HCT116 (cell line): Measurements from ENCODE around the gene EMP2. TPM values are rescaled to one million over a fixed set of nuclear protein-coding genes. Genes with fewer than 3 reads are reported as not detected.

Experiments
- ATAC-seq: fragments of 200-7000 bp; cut with Tn5 transposase; 2 replicates; pipeline ENCODE4 v1.9.1; 2020; ENCODE audit warnings: mild to moderate bottlenecking, moderate library complexity
- BruUV-seq: library from RNA; stranded (reverse); fragments of 400-500 nt; replicated peaks from 2 replicates; lab custom pipeline; 2021; lab: Mats Ljungman, UMichigan
- CTCF ChIA-PET: fragments of 300-600 bp; sonication (Branson Sonifier 250); formaldehyde crosslinking; loops from one replicate; lab custom pipeline; 2021; ENCODE audit warnings: antibody characterized with exemption; lab: Charles Lee
- POLR2A ChIA-PET: fragments of 300-600, 350-600 bp; sonication (Branson Sonifier 250); formaldehyde crosslinking; loops from one replicate; lab custom pipeline; 2021; ENCODE audit warnings: antibody characterized with exemption; lab: Charles Lee
- RAD21 ChIA-PET, 2 experiments: fragments of 300-600 bp; sonication (Branson Sonifier 250); formaldehyde crosslinking; loops; one replicate each; lab custom pipeline; 2023; ENCODE audit warnings: low total read pairs in 2 of 2; ENCODE audit not compliant: uncharacterized antibody in 2 of 2, unreplicated experiment in 2 of 2, low non-redundant PET in 1 of 2; lab: Charles Lee
- DNase-seq: peaks from one replicate; pipeline ENCODE4 v3.0.0-alpha.2; 2010; ENCODE audit warnings: low read depth, low spot score
- H2AFZ ChIP-seq: fragments of 200-600 bp; shearing (Covaris generic), sonication (generic); 2 replicates; pipeline ENCODE4 v1.6.1; 2017; ENCODE audit warnings: low read depth, mixed run types, mixed read lengths, antibody characterized with exemption, low read length; ENCODE audit not compliant: poor library complexity, severe bottlenecking
- H3K27ac ChIP-seq: 2 replicates; pipeline ENCODE4 v1.5.1; 2012; ENCODE audit warnings: low read depth, low read length
- H3K27me3 ChIP-seq: fragments of 200-600 bp; sonication (generic); 2 replicates; pipeline ENCODE4 v1.6.1; 2016; ENCODE audit warnings: mixed run types, low read length, mixed read lengths; ENCODE audit not compliant: insufficient read depth
- H3K36me3 ChIP-seq, 2 experiments: fragments of 200-500 bp in 1 of 2; fragments of 200-600 bp in 1 of 2; sonication (Bioruptor generic) in 1 of 2; sonication (generic) in 1 of 2; 2 replicates each; pipeline versions ENCODE4 v1.5.1 to v1.6.1; 2014 to 2016; ENCODE audit warnings: low read length in 2 of 2, inconsistent platforms in 1 of 2, mixed read lengths in 1 of 2, mixed run types in 1 of 2; ENCODE audit not compliant: insufficient read depth in 2 of 2, control insufficient read depth in 1 of 2
- H3K4me1 ChIP-seq, 2 experiments: fragments of 200-600 bp in 1 of 2; sonication (generic) in 1 of 2; 2 replicates each; pipeline versions ENCODE4 v1.5.1 to v1.6.1; 2012 to 2017; ENCODE audit warnings: low read length in 2 of 2, inconsistent platforms in 1 of 2, mild to moderate bottlenecking in 1 of 2, mixed read lengths in 1 of 2, mixed run types in 1 of 2, moderate library complexity in 1 of 2; ENCODE audit not compliant: insufficient read depth in 2 of 2, control insufficient read depth in 1 of 2
- H3K4me2 ChIP-seq: fragments of 200-600 bp; sonication (generic); 2 replicates; pipeline ENCODE4 v1.6.1; 2017; ENCODE audit warnings: mixed run types, low read length, mixed read lengths
- H3K4me3 ChIP-seq, 2 experiments: fragments of 200-600 bp in 1 of 2; sonication (generic) in 1 of 2; replicated peaks in 1 of 2; 2 replicates each; pipeline ENCODE4 v1.5.1; 2011 to 2016; ENCODE audit warnings: low read length in 2 of 2, control low read depth in 1 of 2, low read depth in 1 of 2, mild to moderate bottlenecking in 1 of 2, mixed read lengths in 1 of 2, mixed run types in 1 of 2
- H3K79me2 ChIP-seq: fragments of 200-600 bp; sonication (generic); 2 replicates; pipeline ENCODE4 v1.6.1; 2017; ENCODE audit warnings: mild to moderate bottlenecking, mixed run types, low read length, moderate library complexity, mixed read lengths; ENCODE audit not compliant: insufficient read depth
- H3K9ac ChIP-seq: fragments of 200-600 bp; sonication (generic); 2 replicates; pipeline ENCODE4 v1.6.1; 2016; ENCODE audit warnings: low read length, mixed read lengths
- H3K9me2 ChIP-seq: fragments of 200-600 bp; sonication (generic), shearing (Covaris generic); 2 replicates; pipeline ENCODE4 v1.6.1; 2017; ENCODE audit warnings: mixed run types, mild to moderate bottlenecking, moderate library complexity; ENCODE audit not compliant: insufficient read depth
- H3K9me3 ChIP-seq, 2 experiments: fragments of 200-500 bp in 1 of 2; fragments of 200-600 bp in 1 of 2; sonication (Bioruptor generic) in 1 of 2; sonication (generic) in 1 of 2; 2 replicates each; pipeline ENCODE4 v1.6.1; 2014 to 2017; ENCODE audit warnings: low read length in 2 of 2, mixed read lengths in 2 of 2, inconsistent platforms in 1 of 2, low read depth in 1 of 2, mild to moderate bottlenecking in 1 of 2, mixed run types in 1 of 2, moderate library complexity in 1 of 2; ENCODE audit not compliant: control insufficient read depth in 1 of 2, insufficient read depth in 1 of 2
- H4K20me1 ChIP-seq: fragments of 200-600 bp; sonication (generic), shearing (Covaris generic); 2 replicates; pipeline ENCODE4 v1.6.1; 2017; ENCODE audit warnings: mixed run types, mild to moderate bottlenecking, moderate library complexity; ENCODE audit not compliant: insufficient read depth
- ATF3 ChIP-seq: IDR thresholded peaks from 2 replicates; pipeline ENCODE4 v1.6.1; 2012
- CBX3 ChIP-seq: IDR thresholded peaks from 2 replicates; pipeline ENCODE4 v1.6.1; 2012; ENCODE audit warnings: low read depth
- CEBPB ChIP-seq: IDR thresholded peaks from 2 replicates; pipeline ENCODE4 v1.6.1; 2012; ENCODE audit warnings: low read depth
- EZH2 ChIP-seq: fragments of 200-600 bp; sonication (generic); IDR thresholded peaks from 2 replicates; pipeline ENCODE4 v1.6.1; 2017; ENCODE audit warnings: antibody characterized with exemption, mixed run types
- EZH2phosphoT487 ChIP-seq: fragments of 200-600 bp; IDR thresholded peaks from 2 replicates; pipeline ENCODE4 v1.6.1; 2018; ENCODE audit warnings: antibody characterized with exemption, borderline replicate concordance
- FOSL1 ChIP-seq: IDR thresholded peaks from 2 replicates; pipeline ENCODE4 v1.6.1; 2012; ENCODE audit warnings: low read depth
- JUND ChIP-seq: IDR thresholded peaks from 2 replicates; pipeline ENCODE4 v1.6.1; 2012
- MAX ChIP-seq: IDR thresholded peaks from 2 replicates; pipeline ENCODE4 v1.6.1; 2012
- POLR2AphosphoS5 ChIP-seq: IDR thresholded peaks from 2 replicates; pipeline ENCODE4 v1.6.1; 2011; ENCODE audit warnings: mild to moderate bottlenecking, low read depth, low read length, moderate library complexity
- RAD21 ChIP-seq: IDR thresholded peaks from 2 replicates; pipeline ENCODE4 v1.6.1; 2012; ENCODE audit warnings: low read depth, mild to moderate bottlenecking
- SIN3A ChIP-seq: IDR thresholded peaks from 2 replicates; pipeline ENCODE4 v1.6.1; 2012; ENCODE audit warnings: low read depth
- TCF7L2 ChIP-seq: IDR thresholded peaks from 2 replicates; pipeline ENCODE4 v1.7.0; 2011; ENCODE audit warnings: borderline replicate concordance, inconsistent platforms; ENCODE audit not compliant: insufficient read depth, insufficient read length; ENCODE audit errors: extremely low read depth
- YY1 ChIP-seq: IDR thresholded peaks from 2 replicates; pipeline ENCODE4 v1.6.1; 2011; ENCODE audit warnings: low read length, low read depth, moderate library complexity, mild to moderate bottlenecking; ENCODE audit not compliant: insufficient replicate concordance; ENCODE audit errors: extremely low read depth
- ZBTB33 ChIP-seq: IDR thresholded peaks from 2 replicates; pipeline ENCODE4 v1.6.1; 2011; ENCODE audit warnings: mild to moderate bottlenecking, low read length, moderate library complexity; ENCODE audit not compliant: insufficient replicate concordance; ENCODE audit errors: extremely low read depth
- ZFX ChIP-seq: fragments of 450-650 bp; IDR thresholded peaks from 2 replicates; pipeline ENCODE4 v1.6.1; 2017
- ZNF274 ChIP-seq: fragments of 200-500 bp; sonication (Bioruptor generic); IDR thresholded peaks from 2 replicates; pipeline ENCODE4 v1.6.1; 2014; ENCODE audit warnings: mild to moderate bottlenecking, low read depth, low read length, inconsistent platforms
- intact Hi-C: fragments of 100-400 bp; cut with micrococcal nuclease; formaldehyde crosslinking; loops from 2 replicates; pipeline ENCODE4 v1.10.0; 2022
- total RNA-seq: library from RNA; stranded (reverse); gene quantifications from one replicate; pipeline ENCODE4 v1.2.1, GENCODE V29; 2021; ENCODE audit not compliant: unreplicated experiment

The EMP2 gene
- total RNA-seq, 1 experiment from 2014 or later = 32.6 TPM

- Histone ChIP-seq H3K36me3 (peaks cover 0 to 5% of the 10 kb centered on the region in 2 experiments; a peak in 2 of 4 replicates), H3K79me2 (no peaks in the 10 kb centered on the region), H4K20me1 (no peaks in the 10 kb centered on the region), H3K4me1 (peaks cover 10 to 21% of the 10 kb centered on the region in 2 experiments), H3K27ac (no peak overlapping the region), H3K27me3 (no peaks in the 10 kb centered on the region), H2AFZ (no peak overlapping the region), H3K4me3 (no peak overlapping the region), H3K9me3 (no peaks in the 10 kb centered on the region), H3K4me2 (no peak overlapping the region), H3K9ac (no peak overlapping the region), H3K9me2 (no peaks in the 10 kb centered on the region)
- ATAC-seq = no peak
- RAD21 ChIA-PET = no interaction called here
- BruUV-seq = no TSS peak
- DNase-seq = no peak
- intact Hi-C loops = no loop called here
- POLR2A ChIA-PET = no interaction called here
- TF ChIP-seq ATF3 = no peak
- no peak for TF ChIP-seq EZH2
- no peak for TF ChIP-seq CEBPB
- CTCF ChIA-PET = no interaction called here
Observed at GRCh38 chr16:10535461-10535860, 44.9 kb downstream of the EMP2 start.

- Histone ChIP-seq H3K9me2 (no peaks in the 10 kb centered on the region), H3K36me3 (peaks cover 0 to 5% of the 10 kb centered on the region in 2 experiments; a peak in 2 of 4 replicates), H3K79me2 (no peaks in the 10 kb centered on the region), H4K20me1 (no peaks in the 10 kb centered on the region), H3K27me3 (no peaks in the 10 kb centered on the region), H3K27ac (no peak overlapping the region), H3K9me3 (no peaks in the 10 kb centered on the region), H3K4me2 (no peak overlapping the region), H3K9ac (no peak overlapping the region), H3K4me3 (no peak overlapping the region), H3K4me1 (peaks cover 10 to 21% of the 10 kb centered on the region in 2 experiments), H2AFZ (no peak overlapping the region)
- POLR2A ChIA-PET = no interaction called here
- ATAC-seq (no peak), DNase-seq (no peak)
- intact Hi-C loops = no loop called here
- CTCF ChIA-PET = no interaction called here
- no TSS peak for BruUV-seq
- RAD21 ChIA-PET = no interaction called here
- TF ChIP-seq ZBTB33 (no peak), EZH2 (no peak), ZFX (no peak), RAD21 (no peak), SIN3A (no peak), TCF7L2 (no peak), JUND (no peak), YY1 (no peak), POLR2AphosphoS5 (no peak), ZNF274 (no peak), CEBPB (no peak), EZH2phosphoT487 (no peak), CBX3 (no peak), MAX (no peak), FOSL1 (no peak)
Observed at GRCh38 chr16:10534748-10535147, 45.6 kb downstream of the EMP2 start.
